Testis (tissue), 3 donors: ENCODE measurements around the gene IL34. TPM values are rescaled to one million over a fixed set of nuclear protein-coding genes. Genes with fewer than 3 reads are reported as not detected.

Experiments used
- DNase-seq: peaks from one replicate; pipeline ENCODE4 v3.0.0-alpha.2; 2019
- H3K27ac ChIP-seq, 2 donors: fragments of 200-600 bp; sonication (generic); one replicate each; pipeline ENCODE4 v1.5.1; 2019
- H3K27me3 ChIP-seq: fragments of 200-600 bp; sonication (generic); one replicate; pipeline ENCODE4 v1.5.1; 2019
- H3K36me3 ChIP-seq: fragments of 200-600 bp; sonication (generic); one replicate; pipeline ENCODE4 v1.5.1; 2017; ENCODE audit warnings: low read depth; ENCODE audit errors: missing control alignments
- H3K4me1 ChIP-seq: fragments of 200-600 bp; sonication (generic); one replicate; pipeline ENCODE4 v1.5.1; 2019
- H3K4me3 ChIP-seq, 2 donors: fragments of 200-600 bp; sonication (generic); one replicate each; pipeline ENCODE4 v1.5.1; 2017 to 2019
- H3K9me3 ChIP-seq: fragments of 200-600 bp; sonication (generic); one replicate; pipeline ENCODE4 v1.5.1; 2017
- CTCF ChIP-seq, 3 experiments: fragments of 450-650 bp in 2 of 3; fragments of 200-600 bp in 1 of 3; sonication (generic) in 1 of 3; IDR thresholded peaks; one replicate each; pipeline ENCODE4 v1.5.1; 2016 to 2019; ENCODE audit warnings: antibody characterized with exemption in 3 of 3, mild to moderate bottlenecking in 2 of 3, moderate library complexity in 1 of 3
- POLR2A ChIP-seq: fragments of 450-650 bp; IDR thresholded peaks from one replicate; pipeline ENCODE4 v1.6.1; 2017; ENCODE audit warnings: antibody characterized with exemption, mild to moderate bottlenecking, moderate library complexity
- WGBS, 2 donors: methylation state at CpG; one replicate each; pipeline ENCODE4 v1.1.5; 2018; 5-methylcytosine and 5-hydroxymethylcytosine counted together
- intact Hi-C: fragments of 100-400 bp; cut with DNase I; formaldehyde crosslinking; loops from one replicate; pipeline ENCODE4 v1.15.1; 2023; ENCODE audit warnings: low total_unique reads
- polyA plus RNA-seq: library from polyadenylated mRNA; stranded (reverse); fragments of 350-450 nt; fragmentation: Illumina TruSeq; extraction: RNeasy Lipid Tissue Mini Kit (QIAGEN cat#74804); gene quantifications from one replicate; pipeline ENCODE4 v1.2.3, GENCODE V29; 2014; ENCODE audit warnings: low read depth, low replicate concordance; ENCODE audit not compliant: insufficient read depth
- total RNA-seq, 2 donors: library from RNA; depleted of rRNA; stranded (reverse); fragments of >200 nt; gene quantifications; one replicate each; pipeline ENCODE4 v1.2.3, GENCODE V29; 2016

IL34 gene
- total and polyA plus RNA-seq, 3 donors from 2014 or later, result 5.4 to 11.9 (median 7.9) TPM

- Histone ChIP-seq H3K4me3 (no peak overlapping the region), H3K27me3 (no peaks in the 10 kb centered on the region), H3K9me3 (no peaks in the 10 kb centered on the region), H3K4me1 (peaks cover 18% of the 10 kb centered on the region), H3K36me3 (no peaks in the 10 kb centered on the region), H3K27ac (no peak overlapping the region)
- DNase-seq, result no peak
- TF ChIP-seq CTCF (IDR thresholded peaks at IDR 0.05) (no peak), POLR2A (no peak)
- 85 to 94% methylated on average over 6 of the region's 6 CpGs for WGBS, 2 donors
- intact Hi-C loops, result no loop called here
Observed at GRCh38 chr16:70648606-70649005, 2.2 kb downstream of the IL34 start.

- Histone ChIP-seq H3K27me3 (no peaks in the 10 kb centered on the region), H3K4me1 (peaks cover 25% of the 10 kb centered on the region), H3K27ac (no peak overlapping the region), H3K36me3 (no peaks in the 10 kb centered on the region), H3K9me3 (no peaks in the 10 kb centered on the region), H3K4me3 (no peak overlapping the region)
- DNase-seq, result no peak
- TF ChIP-seq CTCF (IDR thresholded peaks at IDR 0.05), result no peak
- TF ChIP-seq POLR2A, result no peak
- WGBS, 2 donors, result 88 to 90% methylated on average over 7 of the region's 7 CpGs
- intact Hi-C loops, result no loop called here
Observed at GRCh38 chr16:70649300-70649699, 2.9 kb downstream of the IL34 start.

- Histone ChIP-seq H3K27me3 (no peaks in the 10 kb centered on the region), H3K36me3 (no peaks in the 10 kb centered on the region), H3K4me1 (peaks cover 26% of the 10 kb centered on the region), H3K27ac (no peak overlapping the region), H3K4me3 (no peak overlapping the region), H3K9me3 (no peaks in the 10 kb centered on the region)
- TF ChIP-seq POLR2A, result no peak
- TF ChIP-seq CTCF (IDR thresholded peaks at IDR 0.05), result no peak
- WGBS, 2 donors, result 65 to 85% methylated on average over 4 of the region's 4 CpGs
- no peak for DNase-seq
- intact Hi-C loops, result loop anchor here (10.0 kb wide), 1 partner anchor 125 kb away; the partner anchor contains the start of genes COG4 and SF3B3
Observed at GRCh38 chr16:70650216-70650615, 3.9 kb downstream of the IL34 start.

GRCh38 chr16:70651524-70651923, 5.2 kb downstream of the IL34 start:
- 94 to 95% methylated on average over 3 of the region's 3 CpGs for WGBS, 2 donors
- TF ChIP-seq POLR2A (no peak), CTCF (IDR thresholded peaks at IDR 0.05) (no peak)
- Histone ChIP-seq H3K36me3 (no peaks in the 10 kb centered on the region), H3K9me3 (no peaks in the 10 kb centered on the region), H3K4me3 (no peak overlapping the region), H3K4me1 (peaks cover 22% of the 10 kb centered on the region), H3K27ac (no peak overlapping the region), H3K27me3 (no peaks in the 10 kb centered on the region)
- intact Hi-C loops, result loop anchor here (10.0 kb wide), 1 partner anchor 127 kb away; the partner anchor contains the start of genes COG4 and SF3B3
- no peak for DNase-seq

- H3K4me1 ChIP-seq, result peaks cover 14% of the 10 kb centered on the region
- no peak overlapping the region for H3K27ac ChIP-seq
- no peaks in the 10 kb centered on the region for H3K9me3 ChIP-seq
- no peak for DNase-seq
- intact Hi-C loops, result loop anchor here (10.0 kb wide), 1 partner anchor 128 kb away; the partner anchor contains the start of genes COG4 and SF3B3
- H3K27me3 ChIP-seq, result no peaks in the 10 kb centered on the region
- WGBS, 2 donors, result 72 to 80% methylated on average over 2 of the region's 2 CpGs
- no peak overlapping the region for H3K4me3 ChIP-seq
- H3K36me3 ChIP-seq, result no peaks in the 10 kb centered on the region
- TF ChIP-seq POLR2A, result no peak
- no peak for TF ChIP-seq CTCF (IDR thresholded peaks at IDR 0.05)
Observed at GRCh38 chr16:70652322-70652721, 6.0 kb downstream of the IL34 start.
